Activated CD8-positive, alpha-beta memory T cell treated with anti-CD3 and anti-CD28 coated beads, Interleukin-2, amount 50 U/mL, for 24 hours (primary cell): ENCODE measurements around the gene LRP1.

Experiments used
- DNase-seq: peaks from one replicate; pipeline ENCODE4 v3.0.0-alpha.2; 2020; ENCODE audit errors: extremely low read depth

Gene LRP1

DNA sequence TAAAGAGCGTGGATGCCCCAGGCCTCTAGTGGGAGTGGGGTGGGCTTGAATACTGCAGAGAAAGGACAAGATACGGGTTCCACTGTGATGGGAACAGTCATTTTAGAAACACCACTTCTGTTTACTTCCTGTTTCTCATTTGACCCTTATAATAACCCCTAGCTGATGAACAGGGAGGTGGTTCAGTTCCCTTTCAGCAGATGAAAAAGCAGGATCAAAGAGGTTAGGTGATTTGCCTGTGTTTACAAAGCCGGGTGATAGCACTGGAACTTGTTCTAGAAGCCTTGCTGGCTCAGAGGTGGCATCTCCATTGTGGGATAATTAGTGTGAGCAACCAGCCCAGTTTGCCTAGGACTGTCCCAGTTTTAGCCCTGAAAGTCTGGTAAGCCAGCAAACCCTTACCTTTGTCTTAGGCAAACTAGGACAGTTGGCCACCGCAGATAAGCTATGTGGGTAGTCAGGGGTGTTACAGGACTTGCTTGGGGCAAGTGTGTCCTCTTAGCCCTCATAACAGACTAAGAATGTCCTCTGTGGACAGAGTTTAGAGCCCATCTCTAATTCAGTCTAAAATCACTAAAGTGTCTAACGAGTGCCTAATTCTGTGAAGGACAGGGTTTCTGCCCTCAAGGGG lies 26.6 kb downstream of the LRP1 start:
- DNase-seq: no peak

DNA sequence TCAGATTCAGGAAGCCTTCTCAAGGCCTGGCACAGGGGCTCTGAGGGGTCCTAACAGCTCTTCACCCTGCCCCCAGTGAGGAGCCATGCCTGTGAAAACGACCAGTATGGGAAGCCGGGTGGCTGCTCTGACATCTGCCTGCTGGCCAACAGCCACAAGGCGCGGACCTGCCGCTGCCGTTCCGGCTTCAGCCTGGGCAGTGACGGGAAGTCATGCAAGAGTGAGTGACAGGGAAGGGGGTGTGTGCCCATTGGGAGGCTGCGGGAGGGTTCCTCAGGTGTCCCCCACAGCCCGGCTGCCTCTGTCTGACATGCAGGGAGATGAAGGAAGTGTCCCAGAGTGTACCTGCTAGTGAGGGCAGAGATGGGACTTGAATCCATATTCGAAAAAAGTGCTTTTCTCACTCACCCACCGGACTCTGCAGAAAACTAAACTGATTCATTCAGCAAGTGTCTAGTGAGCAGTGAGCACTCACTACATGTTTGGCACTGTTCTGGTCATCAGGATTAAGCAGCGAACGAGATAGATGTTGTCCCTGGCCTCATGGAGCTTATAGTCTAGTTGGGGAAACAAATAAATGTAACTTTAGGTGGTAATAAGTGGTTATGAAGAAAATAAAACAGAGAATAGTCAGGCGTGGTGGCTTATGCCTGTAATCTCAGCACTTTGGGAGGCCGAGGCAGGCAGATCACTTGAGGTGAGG lies 28.6 kb downstream of the LRP1 start:
- DNase-seq: no peak

DNA sequence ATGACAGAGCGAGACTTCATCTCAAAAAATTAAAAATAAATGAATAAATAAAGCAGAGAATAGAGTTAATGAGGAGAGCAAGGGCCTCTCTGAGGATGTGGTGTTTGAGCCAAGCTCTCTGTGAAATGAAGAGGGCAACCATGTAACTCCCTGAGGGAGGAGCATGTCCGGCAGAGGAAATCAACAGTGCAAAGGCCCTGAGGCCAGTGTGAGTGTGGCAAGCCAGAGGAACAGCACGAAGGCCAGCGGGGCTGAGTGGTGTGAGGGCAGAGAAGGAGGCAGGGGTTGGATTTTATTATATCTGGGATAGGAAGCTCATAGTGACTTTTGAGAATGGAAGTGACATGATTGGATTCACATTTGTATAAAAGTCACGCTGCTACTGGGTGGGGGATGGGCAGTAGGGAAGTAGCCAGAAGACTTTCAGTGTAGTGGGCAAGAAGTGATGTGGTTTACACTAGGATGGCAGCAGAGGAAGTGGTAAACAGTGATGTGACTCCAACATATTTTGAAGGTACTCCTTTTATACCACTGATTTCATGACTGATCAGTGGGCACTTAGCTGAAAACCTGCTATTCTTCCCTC lies 29.4 kb downstream of the LRP1 start:
- DNase-seq: no peak

DNA sequence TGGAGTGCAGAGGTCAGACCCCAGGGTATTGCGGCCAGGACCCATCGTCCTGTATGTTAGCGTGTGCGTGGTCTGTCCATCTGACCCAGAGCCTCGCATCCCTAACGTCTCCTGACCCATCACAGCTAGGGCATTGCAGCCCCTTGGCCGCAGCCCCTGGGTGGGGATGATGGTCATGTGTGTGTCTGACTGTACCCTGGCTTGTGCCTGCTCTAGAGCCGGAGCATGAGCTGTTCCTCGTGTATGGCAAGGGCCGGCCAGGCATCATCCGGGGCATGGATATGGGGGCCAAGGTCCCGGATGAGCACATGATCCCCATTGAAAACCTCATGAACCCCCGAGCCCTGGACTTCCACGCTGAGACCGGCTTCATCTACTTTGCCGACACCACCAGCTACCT lies 29.9 kb downstream of the LRP1 start:
- no peak for DNase-seq

DNA sequence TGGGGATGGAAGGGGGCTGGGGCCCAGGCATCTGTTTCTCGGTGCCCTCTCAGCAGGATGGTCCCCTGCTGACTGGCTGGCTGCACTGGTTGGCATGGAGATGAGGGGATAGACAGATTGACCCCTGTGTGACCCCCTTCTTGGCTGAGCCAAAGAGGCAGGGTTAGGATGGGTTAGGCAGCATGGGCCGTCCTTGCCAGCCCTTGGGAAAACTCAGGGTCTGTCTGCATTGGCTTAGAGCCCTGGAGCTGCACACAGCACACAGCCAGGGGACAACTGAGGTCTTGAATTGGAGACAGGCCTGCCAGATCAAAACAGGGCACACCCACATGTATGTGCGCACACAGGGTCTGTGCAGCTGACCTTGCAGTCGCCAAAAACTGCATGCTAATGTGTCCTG lies 30.4 kb downstream of the LRP1 start:
- no peak for DNase-seq

DNA sequence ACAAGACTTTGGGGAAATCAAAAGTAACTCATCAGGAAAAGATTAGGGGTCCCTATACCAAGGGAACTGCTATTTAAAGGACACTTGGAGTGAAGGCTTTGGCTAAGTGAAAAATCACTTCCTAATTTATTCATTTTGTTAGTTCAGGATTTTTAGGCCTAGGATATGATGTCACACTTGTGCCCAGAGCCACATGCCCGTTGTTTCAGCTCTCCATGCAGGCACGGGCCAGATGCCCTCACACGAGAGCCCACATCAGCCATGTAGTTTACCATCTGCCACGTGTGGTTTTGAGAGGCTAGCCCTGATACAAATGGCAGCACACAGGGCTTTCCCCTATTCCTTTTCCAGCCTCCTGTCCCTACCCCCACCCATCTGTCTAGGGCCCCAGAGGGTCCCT lies 31.0 kb downstream of the LRP1 start:
- no peak for DNase-seq

DNA sequence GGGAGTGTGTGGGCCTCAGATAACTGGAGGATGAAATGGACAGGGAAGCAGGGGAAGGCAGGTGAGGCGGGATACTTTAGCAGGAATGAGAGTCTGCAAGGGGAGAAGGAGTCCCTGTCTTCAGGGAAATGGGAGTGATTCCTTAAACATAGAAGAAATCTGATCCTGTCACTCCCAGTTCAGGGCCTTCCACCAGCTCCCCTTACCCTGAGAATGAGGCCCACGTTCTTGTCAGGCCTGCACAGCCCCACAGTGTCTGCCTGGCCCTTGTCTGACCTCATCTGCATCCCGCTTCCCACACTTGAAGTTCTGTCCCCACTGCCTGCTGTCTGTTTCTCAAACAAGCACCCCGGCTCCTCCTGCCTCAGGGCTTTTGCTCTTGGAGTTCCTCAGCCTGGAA lies 31.8 kb downstream of the LRP1 start:
- DNase-seq: no peak

DNA sequence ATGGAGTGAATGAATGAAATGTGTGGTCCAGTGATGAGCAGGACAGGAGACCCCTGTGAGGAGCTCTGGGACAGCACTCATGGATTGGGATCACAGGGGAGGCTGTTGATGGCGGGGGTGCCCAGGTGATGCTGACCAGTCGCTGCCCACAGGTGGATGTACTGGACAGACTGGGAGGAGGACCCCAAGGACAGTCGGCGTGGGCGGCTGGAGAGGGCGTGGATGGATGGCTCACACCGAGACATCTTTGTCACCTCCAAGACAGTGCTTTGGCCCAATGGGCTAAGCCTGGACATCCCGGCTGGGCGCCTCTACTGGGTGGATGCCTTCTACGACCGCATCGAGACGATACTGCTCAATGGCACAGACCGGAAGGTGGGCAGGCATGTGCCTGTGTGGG lies 32.5 kb downstream of the LRP1 start:
- no peak for DNase-seq

DNA sequence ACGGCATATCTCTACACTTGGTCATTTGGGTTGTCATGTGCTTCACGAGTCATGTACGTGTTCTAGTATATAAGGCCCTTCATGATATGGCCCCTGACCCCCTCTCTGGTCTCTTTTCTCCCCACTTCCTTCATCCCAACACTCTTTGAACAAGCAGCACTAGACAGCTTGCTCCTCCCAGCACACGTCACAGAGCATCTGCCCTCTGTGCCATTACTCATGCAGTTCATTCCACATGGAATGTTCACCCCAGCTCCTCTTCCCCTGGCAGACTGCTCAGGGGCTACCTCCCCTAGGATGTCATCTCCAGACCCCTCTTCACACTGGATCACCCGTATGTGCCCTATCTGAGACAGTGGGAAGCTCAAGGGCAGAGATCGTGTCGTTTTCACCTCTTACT lies 33.2 kb downstream of the LRP1 start:
- no peak for DNase-seq

DNA sequence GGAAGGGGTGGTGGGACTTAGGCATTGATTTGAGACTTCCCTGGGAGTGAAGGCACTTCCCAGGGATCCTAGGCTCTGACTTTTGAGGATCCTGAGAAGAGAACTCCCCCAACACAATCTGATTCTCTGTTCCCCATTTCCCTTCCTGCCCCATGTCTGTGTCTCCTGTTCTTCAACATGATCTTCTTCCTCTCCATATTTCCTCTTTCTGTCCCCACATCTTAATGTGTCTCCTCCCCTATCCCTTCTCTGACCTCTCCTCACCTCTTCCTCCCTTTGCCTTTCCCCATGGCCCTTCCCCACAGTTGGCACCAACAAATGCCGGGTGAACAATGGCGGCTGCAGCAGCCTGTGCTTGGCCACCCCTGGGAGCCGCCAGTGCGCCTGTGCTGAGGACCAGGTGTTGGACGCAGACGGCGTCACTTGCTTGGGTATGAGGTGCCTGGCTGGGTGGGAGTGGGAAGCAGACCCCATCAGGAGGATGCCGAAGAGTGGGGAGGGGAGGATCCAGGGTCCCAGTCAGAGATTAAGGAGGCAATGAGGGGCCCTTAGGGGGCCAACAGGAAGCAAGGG lies 34.4 kb downstream of the LRP1 start:
- DNase-seq: no peak

DNA sequence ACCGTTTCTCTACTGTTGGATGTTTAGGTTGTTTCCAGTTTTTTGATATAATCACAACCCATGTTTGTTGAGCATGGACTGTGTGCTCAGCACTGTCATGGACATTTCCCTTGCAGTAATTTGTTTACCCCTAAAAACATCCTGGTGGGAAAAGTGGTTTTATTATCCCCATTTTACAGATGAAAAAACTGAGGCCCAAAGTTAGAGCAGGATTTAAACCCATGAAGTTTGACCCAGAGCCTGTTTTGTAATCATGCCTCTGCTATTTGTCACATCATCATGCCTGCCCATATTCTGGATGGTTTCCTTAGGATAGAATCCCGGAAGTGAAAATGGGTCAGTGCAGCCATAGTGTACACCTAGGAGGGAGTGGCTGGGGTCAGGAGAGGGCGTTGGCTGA lies 36.2 kb downstream of the LRP1 start:
- DNase-seq: no peak

DNA sequence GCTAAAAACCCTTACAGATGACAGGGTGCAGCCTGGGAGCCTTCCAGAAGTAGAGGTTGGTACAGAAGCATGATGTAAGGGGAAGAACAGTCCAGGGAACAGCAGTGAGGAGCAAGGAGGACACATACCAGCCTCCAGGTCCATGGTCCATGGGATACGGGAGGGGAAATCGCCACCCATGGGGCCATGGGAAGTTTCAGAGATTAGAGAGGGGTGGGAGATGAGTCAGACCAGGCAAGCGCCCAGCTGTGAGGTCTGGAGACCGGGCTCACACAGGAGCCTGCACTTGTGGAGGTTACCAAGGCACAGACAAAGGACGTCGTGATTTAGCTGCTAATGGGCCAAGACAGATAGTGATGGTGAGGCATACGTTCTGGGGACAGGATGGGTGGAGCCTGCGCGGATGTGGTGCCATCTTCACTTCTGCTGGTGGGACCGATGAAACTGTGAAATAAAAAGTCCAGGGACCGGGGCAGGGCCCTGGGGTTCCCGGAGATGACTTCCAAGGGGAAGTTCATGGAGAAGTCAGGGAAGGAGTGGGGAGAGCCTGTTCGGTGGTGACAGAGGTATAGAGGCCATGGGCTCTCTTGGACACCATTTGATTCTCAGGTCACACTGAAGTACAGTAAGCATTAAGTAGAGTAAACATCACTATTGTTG lies 36.8 kb downstream of the LRP1 start:
- DNase-seq: no peak

DNA sequence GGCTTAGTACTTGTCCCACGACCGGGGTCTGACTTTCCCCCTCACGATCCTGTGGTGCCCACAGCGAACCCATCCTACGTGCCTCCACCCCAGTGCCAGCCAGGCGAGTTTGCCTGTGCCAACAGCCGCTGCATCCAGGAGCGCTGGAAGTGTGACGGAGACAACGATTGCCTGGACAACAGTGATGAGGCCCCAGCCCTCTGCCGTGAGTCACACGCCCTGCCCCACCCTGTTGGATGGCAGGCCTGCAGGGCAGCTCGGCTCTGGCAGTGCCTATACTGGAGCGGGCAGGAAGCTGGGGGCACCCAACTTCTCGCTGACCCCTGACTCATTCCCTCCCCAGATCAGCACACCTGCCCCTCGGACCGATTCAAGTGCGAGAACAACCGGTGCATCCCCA lies 37.5 kb downstream of the LRP1 start:
- DNase-seq: no peak

DNA sequence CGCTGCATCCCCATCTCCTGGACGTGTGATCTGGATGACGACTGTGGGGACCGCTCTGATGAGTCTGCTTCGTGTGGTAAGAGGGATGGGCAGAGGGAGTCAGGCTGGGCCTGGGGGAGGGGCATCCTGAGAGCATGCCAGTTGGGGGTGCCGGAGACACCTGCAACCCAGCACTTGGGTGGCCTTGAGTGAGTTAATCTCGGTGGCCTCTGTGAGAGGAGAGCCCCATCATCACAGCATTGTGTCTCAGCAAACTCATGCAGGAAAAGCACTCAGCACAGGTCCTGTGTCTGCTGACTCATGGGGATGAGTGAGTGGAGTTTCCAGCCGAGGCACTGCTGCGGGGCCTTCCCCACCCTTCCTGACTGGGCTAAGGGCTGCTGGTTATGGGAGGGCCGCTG lies 38.7 kb downstream of the LRP1 start:
- no peak for DNase-seq

DNA sequence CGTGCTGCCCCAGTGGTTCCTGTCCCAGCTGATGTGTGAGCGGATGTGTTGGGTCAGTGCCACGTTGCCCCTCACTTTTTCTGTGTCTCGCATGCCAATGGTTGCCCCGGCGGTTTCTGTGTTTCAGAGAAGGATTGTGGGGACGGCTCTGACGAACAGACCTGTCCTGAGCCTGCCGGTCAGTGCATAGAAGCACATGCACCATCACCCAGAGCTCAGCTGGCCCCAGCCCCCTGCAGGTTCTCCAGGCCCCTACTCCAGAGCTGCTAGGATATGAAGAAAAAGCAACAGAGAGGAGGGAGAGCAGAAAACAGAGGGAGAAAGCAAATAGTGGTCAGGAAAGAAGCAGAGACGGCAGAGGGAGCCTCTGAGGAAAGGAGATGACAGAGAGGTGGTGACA lies 39.8 kb downstream of the LRP1 start:
- no peak for DNase-seq

DNA sequence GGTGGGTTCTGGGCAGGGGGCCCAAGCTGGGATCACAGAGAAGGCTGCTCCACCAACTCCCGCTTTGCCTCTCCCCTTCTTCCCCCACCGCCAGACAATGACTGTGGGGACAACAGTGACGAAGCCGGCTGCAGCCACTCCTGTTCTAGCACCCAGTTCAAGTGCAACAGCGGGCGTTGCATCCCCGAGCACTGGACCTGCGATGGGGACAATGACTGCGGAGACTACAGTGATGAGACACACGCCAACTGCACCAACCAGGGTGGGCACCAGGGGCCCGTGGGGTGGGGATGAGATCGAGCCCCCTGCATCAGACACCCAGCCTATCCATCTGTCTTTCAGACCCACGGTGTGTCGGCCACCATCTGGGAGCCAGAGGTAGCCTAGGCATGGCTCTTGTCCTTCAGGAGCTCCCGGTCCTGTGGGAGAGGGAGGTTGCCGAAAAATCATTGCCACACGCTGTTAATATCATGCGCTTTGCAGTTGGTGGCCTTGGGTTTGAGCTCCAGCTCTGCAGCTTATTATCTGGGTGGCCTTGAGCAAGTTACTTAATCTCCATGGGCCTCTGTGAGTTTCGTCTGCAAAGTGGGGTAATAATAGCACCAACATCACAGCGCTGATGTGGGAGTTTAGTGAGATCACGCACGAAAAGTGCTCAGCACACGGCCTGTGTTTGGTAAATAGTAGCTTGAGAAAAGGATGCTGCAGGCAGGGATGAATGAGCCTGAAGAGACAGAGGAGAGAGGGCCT lies 40.9 kb downstream of the LRP1 start:
- no peak for DNase-seq

DNA sequence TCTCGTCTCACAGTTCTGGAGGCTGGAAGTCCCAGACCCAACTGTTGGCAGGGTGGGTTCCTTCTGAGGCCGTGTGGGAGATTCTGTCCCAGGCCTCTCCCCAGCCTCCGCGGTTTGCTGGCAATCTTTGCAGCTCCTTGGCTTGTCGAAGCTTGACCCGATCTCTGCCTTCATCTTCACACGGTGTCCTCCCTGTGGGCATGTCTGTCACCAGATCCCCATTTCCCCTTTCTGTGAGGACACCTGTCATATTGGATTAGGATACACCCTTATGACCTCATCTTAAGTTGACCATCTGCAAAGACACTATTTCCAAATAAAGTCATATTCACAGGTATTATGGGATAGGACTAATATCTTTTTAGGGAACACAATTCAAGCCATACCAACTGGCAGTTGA lies 41.7 kb downstream of the LRP1 start:
- DNase-seq: no peak

DNA sequence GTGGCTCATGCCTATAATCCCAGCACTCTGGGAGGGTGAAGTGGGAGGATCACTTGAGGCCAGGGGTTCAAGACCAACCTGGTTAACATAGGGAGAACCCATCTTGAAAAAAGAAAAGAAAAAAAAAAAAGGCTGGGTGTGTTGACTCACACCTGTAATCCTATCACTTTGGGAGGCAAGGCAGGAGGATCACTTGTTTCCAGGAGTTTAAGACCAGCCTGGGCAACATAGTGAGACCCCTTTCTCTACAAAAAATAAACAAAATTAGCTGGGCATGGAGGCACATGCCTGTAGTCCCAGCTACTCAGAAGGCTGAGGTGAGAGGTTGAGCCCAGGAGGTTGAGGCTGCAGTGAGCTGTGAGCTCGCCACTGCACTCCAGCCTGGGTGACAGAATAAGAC lies 42.1 kb downstream of the LRP1 start:
- DNase-seq: no peak

DNA sequence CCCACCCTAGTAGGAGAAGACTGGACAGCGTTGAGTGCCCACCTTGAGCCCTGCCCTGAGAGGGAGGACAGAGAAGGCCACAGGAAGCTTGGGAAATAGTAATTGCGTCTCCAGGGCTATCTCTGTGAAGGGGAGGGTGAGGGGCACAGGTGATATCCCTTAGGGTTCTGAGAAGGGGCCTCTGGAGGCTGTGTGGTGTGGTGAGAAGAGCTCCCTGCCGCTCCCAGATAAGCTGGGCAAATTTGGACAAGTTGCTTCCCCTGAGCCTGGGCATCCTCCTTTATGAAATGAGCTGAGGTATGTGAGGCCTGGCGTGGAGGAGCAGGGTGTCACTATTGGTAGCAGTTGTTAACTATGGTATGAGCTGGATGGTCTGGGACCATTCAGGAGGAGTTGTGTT lies 42.6 kb downstream of the LRP1 start:
- DNase-seq: no peak

DNA sequence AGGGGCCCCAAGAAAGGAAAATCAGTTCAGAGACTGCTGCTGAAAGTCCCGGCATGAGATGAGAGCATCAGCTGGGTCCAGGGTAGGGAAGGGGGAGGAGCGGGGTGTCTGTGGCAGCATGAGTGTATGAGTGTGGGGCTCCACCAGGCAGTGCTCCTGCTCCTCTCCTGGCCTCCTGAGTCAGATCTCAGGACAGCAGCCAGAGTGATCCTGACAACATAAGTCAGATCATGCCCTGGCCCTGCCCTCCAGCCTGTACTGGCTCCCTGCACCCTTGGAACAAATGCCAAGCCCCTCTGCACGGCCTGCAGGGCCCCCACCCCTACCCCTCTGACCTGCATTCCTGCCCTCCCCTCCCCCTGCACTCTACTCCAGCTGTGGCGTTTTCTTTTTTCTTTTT lies 43.4 kb downstream of the LRP1 start:
- DNase-seq: no peak

DNA sequence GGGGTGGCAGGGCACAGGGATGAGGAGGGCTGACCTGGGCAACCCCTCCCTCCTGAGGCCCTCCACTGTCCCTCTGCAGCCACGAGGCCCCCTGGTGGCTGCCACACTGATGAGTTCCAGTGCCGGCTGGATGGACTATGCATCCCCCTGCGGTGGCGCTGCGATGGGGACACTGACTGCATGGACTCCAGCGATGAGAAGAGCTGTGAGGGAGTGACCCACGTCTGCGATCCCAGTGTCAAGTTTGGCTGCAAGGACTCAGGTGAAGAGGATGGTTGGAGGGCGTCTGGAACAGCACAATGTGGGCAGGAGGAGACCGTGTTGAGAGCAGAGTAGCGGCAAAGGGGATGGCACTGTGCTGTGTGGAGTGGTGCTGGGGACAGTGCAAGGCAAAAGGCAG lies 44.8 kb downstream of the LRP1 start:
- no peak for DNase-seq

DNA sequence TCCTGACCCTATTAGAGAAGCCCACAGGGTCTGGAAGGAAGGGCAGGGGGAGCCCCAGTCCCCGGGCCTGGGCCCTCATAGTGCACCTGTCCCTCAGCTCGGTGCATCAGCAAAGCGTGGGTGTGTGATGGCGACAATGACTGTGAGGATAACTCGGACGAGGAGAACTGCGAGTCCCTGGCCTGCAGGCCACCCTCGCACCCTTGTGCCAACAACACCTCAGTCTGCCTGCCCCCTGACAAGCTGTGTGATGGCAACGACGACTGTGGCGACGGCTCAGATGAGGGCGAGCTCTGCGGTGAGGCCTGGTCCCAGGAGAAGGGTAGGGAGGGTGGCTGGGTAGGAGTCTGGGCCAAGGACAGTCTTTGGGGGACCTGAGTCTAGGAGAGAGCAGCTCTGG lies 45.4 kb downstream of the LRP1 start:
- DNase-seq: no peak
